HG02884 (cell line): Measurements from ENCODE around the gene PTAFR.
"Not testable (repeated sequence)": the region's sequence is repeated elsewhere in the genome, so short reads cannot be mapped to it uniquely, and the experiment has no call there.

Experiments
- ATAC-seq: cut with Tn5 transposase; IDR thresholded peaks from one replicate; pipeline ENCODE4 v1.9.1; 2021; ENCODE audit warnings: mild to moderate bottlenecking, moderate library complexity; ENCODE audit not compliant: unreplicated experiment

The PTAFR gene

DNA sequence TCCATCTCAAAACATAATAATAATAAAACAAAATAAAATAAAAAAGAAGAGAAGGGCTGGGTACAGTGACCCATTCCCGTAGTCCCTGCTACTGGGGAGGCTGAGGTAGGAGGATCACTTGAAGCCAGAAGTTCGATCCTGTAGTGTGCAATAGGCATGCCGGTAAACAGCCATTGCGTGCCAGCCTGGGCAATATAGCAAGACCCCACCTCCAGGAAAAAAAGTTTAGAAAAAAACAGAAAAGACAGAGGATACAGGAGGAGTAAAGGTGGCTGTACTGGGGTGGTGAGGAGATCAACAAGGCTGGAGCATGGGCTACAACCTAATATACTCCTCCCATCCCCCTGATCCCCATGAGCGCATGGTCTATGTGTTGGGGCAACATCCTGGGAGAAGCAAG, 30.8 kb downstream of the PTAFR start:
- no peak for ATAC-seq

DNA sequence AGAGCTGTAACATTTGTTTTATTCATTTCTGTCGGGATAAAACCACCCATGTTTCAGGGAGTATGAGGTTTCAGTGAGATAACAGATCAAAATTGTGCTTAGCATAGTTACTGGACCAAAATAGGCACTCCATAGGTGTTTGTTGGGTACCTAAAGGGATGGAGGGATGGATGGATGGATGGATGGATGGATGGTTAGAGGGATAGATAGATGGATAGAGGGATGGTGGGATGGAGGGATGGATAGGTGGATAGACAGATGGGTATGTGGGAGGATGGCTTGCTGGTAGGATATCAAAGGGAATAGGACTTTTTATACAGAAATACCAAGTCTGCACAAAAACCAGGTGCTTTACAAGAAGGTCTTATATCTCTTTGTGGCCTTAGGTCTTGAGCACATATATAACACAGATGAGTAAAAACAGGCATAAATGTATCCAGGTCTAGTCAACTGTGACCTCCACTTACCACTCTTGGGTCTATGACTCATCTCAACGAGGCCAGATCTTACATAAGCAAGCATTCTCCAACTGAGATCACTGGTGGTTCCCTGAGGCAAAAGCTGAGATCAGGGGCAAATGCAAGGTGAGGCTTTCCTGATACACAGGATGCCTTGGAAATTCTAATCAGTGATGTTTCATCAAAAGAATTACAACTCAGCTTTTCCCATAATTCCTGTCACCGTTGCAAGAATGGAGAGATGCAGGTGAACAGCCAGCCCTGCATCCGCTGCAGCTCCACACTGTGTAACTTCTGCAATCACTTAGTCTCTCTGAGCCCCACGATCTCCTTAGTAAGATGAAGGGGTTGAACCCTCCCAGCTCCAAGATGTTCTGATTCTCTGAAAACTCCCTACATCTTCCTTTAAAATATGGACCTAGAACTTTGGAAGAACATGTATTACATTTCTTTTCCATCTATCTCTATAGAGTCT, 32.0 kb downstream of the PTAFR start:
- peak; percentile 79 for ATAC-seq

DNA sequence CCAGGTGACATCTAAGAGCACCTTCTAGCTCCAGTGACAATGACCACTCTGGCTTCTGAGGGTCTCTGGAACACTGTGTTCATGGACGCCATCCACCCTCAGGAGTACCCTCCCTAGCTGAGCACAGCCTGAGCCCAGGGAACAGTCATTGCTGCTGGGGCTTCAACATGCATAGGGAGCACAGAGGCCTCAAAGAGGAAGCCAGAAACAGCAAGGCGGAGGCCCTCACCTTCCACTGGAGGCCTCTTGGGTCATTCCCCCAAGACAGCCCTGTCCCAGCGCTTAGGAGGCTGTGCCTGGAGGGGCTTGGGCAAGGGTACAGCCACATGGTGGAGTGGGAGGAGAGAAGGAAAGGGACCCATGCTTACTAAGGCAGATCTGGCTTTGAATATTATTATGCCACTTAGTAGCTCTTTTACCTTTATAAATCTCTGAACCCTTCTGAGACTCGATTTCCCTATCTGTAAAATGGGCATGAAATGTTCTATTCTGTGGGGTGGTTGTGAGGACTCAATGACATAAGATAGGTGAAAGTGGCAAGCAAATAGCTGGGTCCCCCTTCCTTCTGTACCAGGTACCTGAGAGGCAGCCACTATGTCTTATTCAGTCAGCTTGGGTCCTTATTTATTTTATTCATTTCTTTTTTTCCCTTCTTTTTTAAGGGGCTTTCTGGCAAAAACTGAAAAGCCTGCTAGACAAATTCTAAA, 32.8 kb downstream of the PTAFR start:
- ATAC-seq: no peak

DNA sequence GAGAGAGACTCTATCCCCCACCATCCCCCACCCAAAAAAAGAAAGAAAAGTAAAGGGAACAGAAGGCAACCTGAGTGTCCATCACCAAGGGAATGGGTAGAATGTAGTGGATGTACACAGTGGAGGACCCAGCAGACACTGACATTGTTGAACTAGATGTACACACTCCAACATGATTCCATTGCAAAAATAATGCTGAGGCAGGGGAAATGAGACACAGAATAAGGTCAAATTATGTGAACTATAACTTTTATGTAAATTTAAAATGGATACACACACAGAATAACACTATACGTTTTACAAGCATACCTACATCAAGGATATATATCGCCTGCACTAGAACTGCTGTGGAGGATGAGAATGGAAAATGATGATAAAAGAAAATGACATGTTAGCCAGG, 34.8 kb downstream of the PTAFR start:
- no peak for ATAC-seq

DNA sequence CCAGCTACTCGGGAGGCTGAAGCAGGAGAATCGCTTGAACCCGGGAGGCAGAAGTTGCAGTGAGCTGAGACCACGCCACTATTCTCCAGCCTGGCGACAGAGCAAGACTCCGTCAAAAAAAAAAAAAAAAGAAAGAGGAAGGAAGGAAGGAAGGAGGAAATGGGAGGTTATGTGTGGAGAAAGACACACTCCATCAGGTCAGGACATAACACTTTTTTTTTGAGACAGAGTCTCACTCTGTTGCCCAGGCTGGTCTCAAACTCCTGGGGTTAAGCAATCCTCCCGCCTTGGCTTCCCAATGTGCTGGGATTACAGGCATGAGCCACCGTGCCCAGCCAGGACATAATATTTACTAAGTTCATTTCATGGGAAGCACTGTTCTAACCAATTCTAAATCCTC, 36.6 kb downstream of the PTAFR start:
- not testable (repeated sequence) for ATAC-seq

DNA sequence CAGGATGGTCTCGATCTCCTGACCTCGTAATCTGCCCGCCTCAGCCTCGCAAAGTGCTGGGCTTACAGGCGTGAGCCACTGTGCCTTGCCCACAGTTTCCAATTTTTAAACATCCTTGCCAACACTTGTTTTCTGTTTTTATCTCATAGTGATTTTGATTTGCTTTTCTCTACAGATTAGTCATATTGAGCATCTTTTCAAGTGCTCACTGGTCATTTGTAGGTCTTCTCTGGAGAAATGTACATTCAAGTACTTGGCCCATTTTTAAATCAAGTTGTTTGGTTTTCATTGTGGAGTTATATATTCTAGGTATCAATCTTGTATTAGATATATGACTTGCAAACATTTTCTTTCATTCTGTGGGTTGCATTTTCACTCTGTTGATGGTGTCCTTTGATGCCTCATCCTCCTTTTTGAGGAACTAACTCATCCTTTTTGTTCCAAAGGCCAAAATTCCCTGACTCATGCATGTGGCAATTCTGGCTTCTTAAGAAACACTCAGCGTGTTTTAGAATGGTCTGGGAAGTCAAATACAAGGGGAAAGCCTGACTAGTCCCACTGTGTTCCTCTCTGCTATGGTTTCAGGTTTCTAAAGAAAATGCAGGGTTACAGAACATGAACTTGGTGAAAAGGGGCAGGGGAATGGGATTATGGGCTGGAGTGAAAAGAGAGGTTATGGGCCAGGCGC, 37.3 kb downstream of the PTAFR start:
- ATAC-seq: no peak

DNA sequence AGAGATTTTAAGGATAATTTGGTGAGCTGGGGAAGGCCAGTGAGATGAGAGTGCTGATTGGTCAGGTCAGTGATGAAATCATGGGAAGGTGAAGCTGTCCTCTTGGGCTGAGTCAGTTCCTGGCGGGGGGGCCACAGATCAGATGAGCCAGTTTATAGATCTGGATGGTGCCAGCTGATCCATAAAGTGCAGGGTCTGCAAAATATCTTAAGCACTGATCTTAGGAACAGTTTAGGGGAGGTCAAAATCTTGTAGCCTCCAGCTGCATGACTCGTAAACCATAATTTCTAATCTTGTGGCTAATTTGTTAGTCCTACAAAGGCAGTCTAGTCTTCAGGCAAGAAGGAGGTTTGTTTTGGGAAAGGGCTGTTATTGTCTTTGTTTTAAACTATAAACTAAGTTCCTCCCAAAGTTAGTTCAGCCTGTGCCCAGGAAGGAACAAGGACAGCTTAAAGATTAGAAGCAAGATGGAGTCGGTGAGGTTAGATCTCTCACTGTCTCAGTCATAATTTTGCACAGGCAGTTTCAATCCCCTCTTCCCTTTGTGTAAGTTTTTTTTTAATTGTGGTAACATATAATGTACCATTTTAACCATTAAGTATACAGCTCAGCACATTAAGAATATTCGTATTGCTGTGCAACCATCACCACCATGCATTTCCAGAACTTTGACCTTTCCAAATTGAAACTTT, 39.4 kb downstream of the PTAFR start:
- ATAC-seq: no peak

DNA sequence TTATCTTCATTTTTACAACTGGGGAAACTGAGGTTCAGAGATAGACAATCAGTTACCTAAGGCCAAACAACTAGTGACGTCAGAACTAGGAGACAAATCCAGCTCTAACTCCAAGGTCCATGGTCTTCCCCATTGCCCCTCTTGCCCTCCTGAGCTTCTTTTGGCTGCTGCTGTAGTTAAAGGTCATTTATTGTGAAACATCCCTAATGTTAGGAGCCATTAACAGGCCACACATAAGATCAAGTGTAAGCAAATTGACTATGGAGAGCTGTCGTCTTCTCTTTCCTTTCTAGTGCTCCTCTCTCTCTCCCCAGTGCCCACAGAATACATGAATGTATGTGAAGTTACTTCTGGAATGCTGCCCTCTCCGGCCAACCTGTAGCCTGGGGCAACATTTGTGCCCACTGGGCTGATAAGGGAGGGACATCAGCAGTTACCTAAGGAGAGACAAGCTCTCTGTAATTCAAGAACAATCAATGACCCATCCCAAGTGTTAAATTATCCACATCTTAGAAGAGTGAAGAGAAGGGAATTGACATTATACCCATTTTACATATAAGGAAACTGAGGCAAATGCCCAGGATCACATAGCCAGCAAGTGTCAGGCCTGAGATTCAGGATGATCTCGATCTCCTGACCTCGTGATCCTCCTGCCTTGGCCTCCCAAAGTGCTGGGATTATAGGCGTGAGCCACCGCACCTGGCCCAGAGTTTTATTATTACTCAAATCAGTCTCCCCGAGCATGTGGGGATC, 40.1 kb downstream of the PTAFR start:
- no peak for ATAC-seq

DNA sequence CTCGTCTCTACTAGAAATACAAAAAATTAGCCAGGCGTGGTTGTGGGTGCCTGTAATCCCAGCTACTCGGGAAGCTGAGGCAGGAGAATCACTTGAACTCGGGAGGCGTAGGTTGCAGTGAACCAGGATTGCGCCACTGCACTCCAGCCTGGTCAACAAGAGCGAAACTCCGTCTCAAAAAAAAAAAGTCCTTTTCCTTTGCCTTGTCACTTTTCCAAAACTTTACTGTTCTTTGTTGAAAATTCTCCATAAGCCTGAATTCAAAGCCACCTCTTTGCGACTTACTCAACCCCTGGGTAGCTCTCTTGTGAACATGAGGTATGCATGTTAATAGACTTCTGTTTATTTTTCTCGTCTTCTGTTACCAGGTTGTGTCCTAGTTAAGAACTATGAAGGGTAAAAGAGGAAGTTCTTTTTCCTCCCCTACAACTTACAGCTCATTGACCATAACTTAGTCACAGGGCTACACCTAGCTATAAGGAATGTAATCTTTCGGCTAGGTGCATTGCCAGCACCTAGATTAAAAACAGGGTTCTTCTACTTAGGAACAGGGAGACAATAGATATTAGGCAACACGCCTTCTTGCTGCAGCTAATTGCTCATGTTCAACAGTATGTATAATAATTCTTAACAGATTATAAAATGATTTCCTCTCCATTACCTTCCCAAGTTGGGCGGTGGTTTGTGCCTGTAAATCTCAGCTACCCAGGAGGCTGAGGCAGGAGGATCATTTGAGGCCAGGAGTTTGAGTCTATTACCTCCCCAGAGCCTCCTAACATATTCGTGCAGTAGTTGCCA, 40.9 kb downstream of the PTAFR start:
- no peak for ATAC-seq

DNA sequence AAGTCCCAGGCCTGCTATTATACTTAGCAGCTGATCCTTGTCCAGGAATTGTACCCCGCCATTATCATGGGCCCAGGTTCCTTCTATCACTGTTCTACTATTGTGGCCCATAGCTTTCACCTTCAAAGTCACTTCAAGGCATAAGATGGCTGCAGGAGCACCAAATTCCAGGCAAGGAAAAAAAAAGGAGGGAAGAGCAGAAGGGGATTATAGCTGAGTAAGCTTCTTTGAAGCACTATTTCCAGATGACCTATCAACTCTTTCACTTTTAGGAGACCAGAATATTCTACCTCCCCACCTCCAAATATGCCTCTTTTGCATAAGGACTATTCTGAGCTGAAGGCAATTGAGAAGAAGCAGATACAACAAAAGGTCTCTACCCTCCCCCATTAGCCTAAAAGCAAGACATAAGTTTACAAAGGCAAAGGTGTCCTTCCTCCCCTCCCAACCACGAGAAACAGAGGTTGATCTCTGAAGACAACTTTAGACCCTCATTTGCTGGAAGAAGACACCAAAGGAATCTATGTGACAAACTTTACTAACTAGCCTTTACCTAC, 41.8 kb downstream of the PTAFR start:
- no peak for ATAC-seq

DNA sequence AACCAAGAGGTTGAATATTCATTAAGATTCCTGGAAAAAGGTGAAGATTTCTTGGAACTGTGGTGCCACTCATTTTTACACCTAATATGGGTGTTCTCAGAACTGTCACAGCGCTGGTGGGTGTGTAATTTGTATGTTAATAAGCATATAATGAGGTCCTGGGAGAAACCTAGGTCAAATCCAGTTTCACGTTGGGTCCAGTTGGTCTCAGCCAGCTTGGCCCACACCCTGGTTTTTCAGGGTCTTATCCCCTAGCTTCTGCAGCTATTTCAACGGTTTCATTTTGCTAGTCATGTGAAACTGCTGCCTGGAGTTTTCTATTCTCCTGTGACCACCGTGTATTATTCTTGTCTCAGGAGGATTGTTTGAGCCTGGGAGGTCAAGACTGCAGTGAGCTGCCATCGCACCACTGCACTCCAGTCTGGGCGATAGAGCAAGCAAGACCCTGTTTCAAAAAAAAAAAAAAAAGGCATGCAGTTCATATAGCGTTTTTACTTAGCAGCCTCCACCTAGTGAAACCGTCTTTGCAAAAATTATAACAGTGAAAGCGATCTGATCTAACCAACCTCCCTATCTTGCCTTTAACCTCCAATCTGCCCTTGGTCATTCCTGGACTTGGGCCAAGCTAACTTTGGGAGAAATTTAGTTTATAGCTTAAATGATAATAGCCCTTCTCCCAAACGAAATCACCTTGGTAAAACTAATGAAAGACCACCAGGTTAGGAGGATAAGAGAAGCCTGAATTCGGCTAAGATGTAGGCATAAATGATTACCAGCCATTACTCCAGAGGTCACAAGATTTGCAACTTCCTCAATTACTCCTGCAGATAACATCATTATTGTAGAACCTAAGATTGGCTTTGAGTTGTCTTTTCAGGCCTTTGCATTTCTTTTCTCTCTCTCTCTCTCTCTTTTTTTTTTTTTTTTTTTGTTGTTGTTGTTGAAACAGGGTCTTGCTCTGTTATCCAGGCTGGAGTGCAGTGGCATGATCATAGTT, 44.0 kb downstream of the PTAFR start:
- no peak for ATAC-seq

DNA sequence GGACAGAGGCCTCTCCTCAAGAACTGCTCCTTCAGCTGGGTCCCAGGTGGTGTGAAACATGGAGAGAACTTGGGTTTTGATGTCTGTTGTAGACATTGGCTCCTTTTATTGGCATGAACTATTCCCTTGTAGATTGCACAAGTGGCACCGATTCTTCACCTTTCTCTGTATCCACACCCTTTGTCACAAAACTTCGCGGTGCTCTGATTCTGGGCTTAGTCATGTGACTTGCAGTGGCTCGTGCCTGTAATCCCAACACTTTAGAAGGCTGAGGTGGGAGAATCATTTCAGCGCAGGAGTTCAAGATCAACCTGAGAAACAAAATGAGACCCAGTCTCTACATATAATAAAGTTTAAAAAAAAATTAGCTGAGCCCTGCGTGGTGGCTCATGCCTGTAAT, 45.6 kb downstream of the PTAFR start:
- ATAC-seq: no peak

DNA sequence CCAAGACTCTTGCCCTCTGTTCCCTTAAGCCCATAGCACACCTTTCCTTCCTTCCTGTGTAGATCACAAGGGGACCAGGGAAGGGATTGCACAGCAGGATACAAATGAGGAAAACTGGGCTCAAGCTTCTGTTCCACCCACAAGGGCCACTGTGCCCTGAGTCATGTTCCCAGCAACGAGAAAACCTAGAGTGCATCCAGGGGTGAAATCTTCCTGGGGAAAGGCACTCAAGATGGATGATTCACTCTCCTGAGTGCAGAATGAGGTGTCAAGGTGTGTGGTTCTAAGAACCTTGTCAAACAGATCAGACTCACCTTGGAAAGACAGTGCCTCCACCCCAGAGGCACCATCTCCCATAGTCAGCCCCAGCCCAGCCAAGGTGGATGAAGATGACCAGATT, 47.3 kb downstream of the PTAFR start:
- ATAC-seq: no peak

DNA sequence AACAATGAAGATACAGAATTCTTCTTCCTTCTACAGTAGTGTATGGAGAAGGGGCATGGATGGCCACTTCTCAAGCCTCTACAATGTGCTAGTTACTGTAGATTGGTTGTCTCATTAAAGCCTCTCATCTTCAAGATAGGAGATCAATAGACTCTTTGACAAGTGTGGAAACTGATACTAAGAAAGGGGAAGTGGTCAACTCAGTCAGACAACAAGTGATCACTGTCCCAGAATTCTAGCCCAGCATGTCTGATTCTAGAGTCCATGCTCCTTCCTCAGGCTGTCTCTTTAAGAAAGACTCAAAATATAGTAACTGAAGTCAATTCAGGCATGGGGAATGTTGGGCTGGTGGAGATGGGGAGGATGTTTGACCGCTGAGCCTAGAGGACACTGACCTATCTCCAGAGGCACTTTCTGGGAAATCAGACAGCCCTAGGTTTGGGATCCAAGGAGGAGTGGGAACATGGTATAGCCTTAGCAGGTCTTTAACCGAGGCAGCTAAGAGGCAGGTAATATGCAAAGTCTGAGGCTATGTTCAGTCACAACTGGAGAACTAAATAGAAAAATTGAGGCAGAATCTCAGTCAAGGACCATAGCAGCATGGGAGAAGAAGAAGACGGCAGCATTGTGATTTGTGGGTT, 48.8 kb downstream of the PTAFR start:
- peak; percentile 52 for ATAC-seq

DNA sequence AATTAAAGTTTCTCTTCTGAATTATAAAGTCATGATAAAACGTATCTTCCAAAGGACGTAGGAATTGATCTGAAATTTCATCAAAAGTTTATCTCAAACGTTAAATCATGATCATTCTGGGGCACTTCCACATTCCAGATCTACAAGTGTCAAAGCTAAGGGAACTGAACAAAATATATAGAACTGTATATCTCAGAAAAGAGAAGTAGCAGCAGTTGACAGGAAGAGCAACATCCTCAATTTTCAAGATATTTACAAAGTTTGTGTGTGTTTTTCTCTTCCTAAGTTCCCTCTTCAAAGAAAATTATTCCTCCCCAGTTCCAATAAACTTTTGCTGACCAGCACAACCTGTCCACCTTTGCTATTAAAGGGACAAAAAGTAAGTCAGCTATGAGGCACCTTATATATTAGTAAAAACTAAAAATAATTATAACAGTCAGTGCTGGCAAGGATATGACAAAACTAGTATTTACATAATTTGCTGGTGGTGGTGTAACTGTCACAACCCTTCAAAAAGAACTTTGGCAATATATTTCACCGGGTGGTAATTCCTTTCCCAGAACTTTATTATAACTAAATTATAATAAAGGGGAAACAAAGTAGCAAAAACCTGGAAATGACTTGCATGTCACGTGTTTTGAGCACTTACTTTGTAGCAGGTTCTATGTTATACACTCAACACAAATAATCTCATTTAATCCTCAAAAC, 49.6 kb downstream of the PTAFR start:
- no peak for ATAC-seq

DNA sequence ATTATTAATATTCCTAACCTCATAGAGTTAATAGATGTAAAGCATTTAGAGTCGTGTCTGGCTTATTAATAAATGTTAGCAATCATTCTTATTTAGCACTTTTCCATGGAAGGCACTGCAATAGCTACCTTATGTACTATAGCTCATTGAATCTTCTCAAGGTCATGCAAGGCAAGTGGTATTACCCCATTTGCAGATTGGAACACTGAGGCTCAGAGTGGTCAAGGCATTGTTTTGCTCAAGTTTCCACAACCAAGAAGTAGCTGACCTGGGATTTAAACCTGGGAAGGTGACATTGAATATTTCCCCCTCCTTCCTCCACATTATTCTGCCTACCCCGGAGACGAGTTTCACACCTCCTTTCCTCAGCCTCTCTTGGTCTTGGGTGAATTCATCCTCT, 50.3 kb downstream of the PTAFR start:
- ATAC-seq: no peak

DNA sequence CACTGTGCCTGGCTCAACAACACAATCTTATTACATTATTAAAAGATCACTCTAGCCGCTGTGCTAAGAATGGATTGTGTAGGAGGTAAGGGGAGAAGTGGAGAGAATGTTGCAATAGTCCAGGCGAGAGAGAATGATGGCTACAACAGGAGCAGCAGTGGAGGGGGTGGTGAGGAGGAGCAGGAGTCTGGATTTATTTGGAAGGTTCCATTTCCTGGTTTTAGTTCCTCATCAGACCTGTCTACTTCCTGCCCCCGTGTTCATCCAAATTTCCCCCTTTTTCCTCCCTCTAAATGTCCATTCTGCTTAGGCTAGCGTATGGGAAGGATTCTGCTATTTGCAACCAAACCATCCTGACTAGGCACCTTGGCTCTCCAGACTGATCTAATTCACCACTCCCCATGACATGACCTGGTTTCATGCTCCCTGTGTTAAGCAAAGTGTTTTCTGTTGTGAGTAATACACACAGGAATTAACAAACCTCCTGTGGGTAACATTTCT, 53.0 kb downstream of the PTAFR start:
- no peak for ATAC-seq
